ENCODE measurements around the gene RETREG1. TPM values are rescaled to one million over a fixed set of nuclear protein-coding genes. Genes with fewer than 3 reads are reported as not detected.

Gene RETREG1
- total RNA-seq, 1 donor from 2014 or later: 0.91 TPM

DNA sequence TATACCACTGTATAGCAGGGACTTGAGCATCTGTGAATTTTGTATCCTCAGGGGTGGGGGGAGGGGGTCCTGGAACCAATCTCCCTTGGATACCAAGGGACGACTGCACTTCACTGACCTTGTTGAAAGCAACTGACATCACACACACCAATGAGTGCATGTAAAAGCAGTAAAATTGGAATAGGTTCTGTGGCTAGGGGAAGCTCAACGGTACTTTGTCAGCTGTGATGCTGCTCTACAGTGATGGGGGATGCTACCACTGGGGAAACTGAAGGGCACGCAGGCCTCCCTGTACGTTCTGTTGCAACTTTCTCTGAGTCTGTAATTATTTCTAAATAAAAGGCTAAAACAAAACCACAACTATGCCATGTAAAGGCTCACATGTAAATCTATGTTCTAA lies 47.0 kb upstream of the RETREG1 start:
- H3K27ac Mint-ChIP-seq (ENCODE audit: unreplicated experiment): no peak overlapping the region
- no peaks in the 10 kb centered on the region for H3K9me3 Mint-ChIP-seq (ENCODE audit: unreplicated experiment)
- TF ChIP-seq CTCF (IDR thresholded peaks at IDR 0.05): no peak
- no peaks in the 10 kb centered on the region for H3K27me3 Mint-ChIP-seq (ENCODE audit: unreplicated experiment)
- peaks cover 31% of the 10 kb centered on the region for H3K36me3 Mint-ChIP-seq (ENCODE audit: unreplicated experiment)
- no peak for DNase-seq (ENCODE audit: extremely low spot score, unreplicated experiment)
- H3K4me3 Mint-ChIP-seq (ENCODE audit: unreplicated experiment): no peak overlapping the region
- peaks cover 7% of the 10 kb centered on the region for H3K4me1 Mint-ChIP-seq (ENCODE audit: unreplicated experiment)

DNA sequence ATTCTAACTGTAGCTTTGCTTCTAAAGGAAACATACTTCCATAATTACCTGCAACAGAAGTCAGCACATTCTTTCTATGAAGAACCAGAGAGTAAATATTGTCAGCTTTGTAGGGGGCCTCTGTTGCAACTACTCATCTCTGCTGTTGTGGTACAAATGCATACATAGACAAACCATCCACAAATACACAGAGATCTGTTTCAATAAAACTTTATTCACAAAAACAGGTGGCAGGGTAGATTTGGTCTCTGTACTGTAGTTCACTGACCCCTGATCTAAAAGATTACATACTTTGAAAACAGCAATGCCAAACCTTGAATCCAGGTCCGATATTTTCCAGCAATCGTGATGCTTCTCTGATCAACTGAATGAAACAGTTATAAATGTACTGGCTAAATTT lies 44.9 kb upstream of the RETREG1 start:
- Mint-ChIP-seq H3K27me3 (ENCODE audit: unreplicated experiment) (no peaks in the 10 kb centered on the region), H3K4me3 (ENCODE audit: unreplicated experiment) (no peak overlapping the region), H3K4me1 (ENCODE audit: unreplicated experiment) (peaks cover under 1% of the 10 kb centered on the region), H3K36me3 (ENCODE audit: unreplicated experiment) (peaks cover 12% of the 10 kb centered on the region), H3K27ac (ENCODE audit: unreplicated experiment) (no peak overlapping the region), H3K9me3 (ENCODE audit: unreplicated experiment) (no peaks in the 10 kb centered on the region)
- no peak for DNase-seq (ENCODE audit: extremely low spot score, unreplicated experiment)
- TF ChIP-seq CTCF (IDR thresholded peaks at IDR 0.05): no peak

DNA sequence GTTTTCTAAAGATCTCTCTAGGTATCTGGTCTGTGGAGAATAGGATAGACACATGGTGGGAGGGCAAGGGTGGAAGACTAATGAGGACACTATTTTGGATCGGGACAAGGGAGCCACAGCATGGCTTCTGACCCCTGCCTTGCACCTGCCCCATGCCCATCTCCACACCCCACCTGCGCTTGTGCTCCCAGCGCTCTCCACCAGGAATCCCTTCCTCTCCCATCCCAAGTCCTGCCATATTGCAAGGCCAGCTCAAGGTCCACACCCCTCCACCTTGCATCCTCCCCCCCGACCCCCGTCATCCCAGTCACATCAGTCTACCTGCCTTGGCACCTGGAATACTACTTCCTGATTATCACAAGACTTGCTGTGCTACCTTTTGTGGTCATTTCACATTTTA lies 44.2 kb upstream of the RETREG1 start:
- H3K9me3 Mint-ChIP-seq (ENCODE audit: unreplicated experiment): no peaks in the 10 kb centered on the region
- H3K36me3 Mint-ChIP-seq (ENCODE audit: unreplicated experiment): peaks cover 8% of the 10 kb centered on the region
- peaks cover 2% of the 10 kb centered on the region for H3K4me1 Mint-ChIP-seq (ENCODE audit: unreplicated experiment)
- no peak overlapping the region for H3K4me3 Mint-ChIP-seq (ENCODE audit: unreplicated experiment)
- no peak overlapping the region for H3K27ac Mint-ChIP-seq (ENCODE audit: unreplicated experiment)
- DNase-seq (ENCODE audit: extremely low spot score, unreplicated experiment): no peak
- no peak for TF ChIP-seq CTCF (IDR thresholded peaks at IDR 0.05)
- H3K27me3 Mint-ChIP-seq (ENCODE audit: unreplicated experiment): no peaks in the 10 kb centered on the region

DNA sequence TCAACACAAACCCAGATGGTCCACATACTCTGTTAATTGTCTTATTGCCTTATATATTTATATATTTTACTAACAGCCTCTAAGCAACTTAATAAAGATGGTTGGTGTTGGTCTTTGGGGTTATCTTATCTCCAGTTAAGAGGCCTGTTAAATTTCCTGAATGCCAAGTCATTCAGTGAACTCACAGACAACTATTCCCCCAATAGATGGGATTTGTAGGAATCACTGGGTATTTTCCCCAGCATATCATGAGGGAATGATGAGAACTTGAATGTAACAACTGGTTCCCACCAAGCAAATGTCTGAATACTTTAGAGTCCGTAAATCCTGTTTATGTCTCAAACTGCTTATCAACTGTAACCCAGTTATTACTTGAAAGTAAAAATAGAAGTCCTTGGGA lies 42.7 kb upstream of the RETREG1 start:
- peaks cover 5% of the 10 kb centered on the region for H3K36me3 Mint-ChIP-seq (ENCODE audit: unreplicated experiment)
- no peaks in the 10 kb centered on the region for H3K9me3 Mint-ChIP-seq (ENCODE audit: unreplicated experiment)
- no peak overlapping the region for H3K4me3 Mint-ChIP-seq (ENCODE audit: unreplicated experiment)
- DNase-seq (ENCODE audit: extremely low spot score, unreplicated experiment): no peak
- no peak overlapping the region for H3K27ac Mint-ChIP-seq (ENCODE audit: unreplicated experiment)
- H3K4me1 Mint-ChIP-seq (ENCODE audit: unreplicated experiment): peaks cover 2% of the 10 kb centered on the region
- peaks cover 9% of the 10 kb centered on the region for H3K27me3 Mint-ChIP-seq (ENCODE audit: unreplicated experiment)
- TF ChIP-seq CTCF (IDR thresholded peaks at IDR 0.05): no peak

DNA sequence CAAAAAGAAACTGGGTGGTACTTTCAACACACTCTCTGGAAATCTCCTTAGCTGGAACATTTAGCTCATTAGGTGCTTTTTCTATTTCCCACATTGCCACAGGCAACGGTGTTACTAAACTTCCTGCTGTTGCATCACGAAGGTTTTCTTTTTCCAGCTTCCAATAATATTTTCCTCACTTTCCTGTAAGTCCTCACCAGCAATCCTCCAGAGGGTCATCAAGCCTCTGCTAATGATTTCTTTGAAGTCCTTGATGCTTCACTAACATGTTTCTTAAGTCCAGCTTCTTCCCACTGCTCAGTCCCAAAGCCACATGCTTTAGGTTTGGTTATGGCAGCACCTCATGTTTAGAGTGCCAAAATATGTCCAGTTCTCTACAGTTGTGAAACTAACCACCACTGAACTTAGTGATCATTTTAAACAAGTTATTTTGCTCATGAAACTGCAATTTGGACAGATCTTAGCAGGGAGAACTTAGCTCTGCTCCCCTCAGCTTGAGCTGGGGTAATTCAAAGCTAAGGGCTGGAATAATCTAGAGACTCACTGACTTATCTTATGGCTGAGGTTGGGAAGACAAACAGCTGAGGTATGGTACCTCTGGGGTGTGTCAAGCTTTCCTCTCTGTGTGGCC lies 39.9 kb upstream of the RETREG1 start:
- Mint-ChIP-seq H3K27me3 (ENCODE audit: unreplicated experiment) (peaks cover 16% of the 10 kb centered on the region), H3K4me3 (ENCODE audit: unreplicated experiment) (no peak overlapping the region), H3K9me3 (ENCODE audit: unreplicated experiment) (no peaks in the 10 kb centered on the region), H3K4me1 (ENCODE audit: unreplicated experiment) (peaks cover 2% of the 10 kb centered on the region), H3K36me3 (ENCODE audit: unreplicated experiment) (no peaks in the 10 kb centered on the region), H3K27ac (ENCODE audit: unreplicated experiment) (no peak overlapping the region)
- no peak for TF ChIP-seq CTCF (IDR thresholded peaks at IDR 0.05)
- no peak for DNase-seq (ENCODE audit: extremely low spot score, unreplicated experiment)
